ENCODE results near the gene SLC17A5. TPM values are rescaled to one million over a fixed set of nuclear protein-coding genes. Genes with fewer than 3 reads are reported as not detected.
A peak's percentile ranks its signal among the peaks of the same experiment; 100 is the strongest.

The SLC17A5 gene
- total and polyA plus RNA-seq, 9 of the 15 experiments (the other 6 are each of a cell fraction or from before 2014, with no cell fraction given): 1.3 to 7.2 (median 3.4) TPM

- TF ChIP-seq, protein P1, sequence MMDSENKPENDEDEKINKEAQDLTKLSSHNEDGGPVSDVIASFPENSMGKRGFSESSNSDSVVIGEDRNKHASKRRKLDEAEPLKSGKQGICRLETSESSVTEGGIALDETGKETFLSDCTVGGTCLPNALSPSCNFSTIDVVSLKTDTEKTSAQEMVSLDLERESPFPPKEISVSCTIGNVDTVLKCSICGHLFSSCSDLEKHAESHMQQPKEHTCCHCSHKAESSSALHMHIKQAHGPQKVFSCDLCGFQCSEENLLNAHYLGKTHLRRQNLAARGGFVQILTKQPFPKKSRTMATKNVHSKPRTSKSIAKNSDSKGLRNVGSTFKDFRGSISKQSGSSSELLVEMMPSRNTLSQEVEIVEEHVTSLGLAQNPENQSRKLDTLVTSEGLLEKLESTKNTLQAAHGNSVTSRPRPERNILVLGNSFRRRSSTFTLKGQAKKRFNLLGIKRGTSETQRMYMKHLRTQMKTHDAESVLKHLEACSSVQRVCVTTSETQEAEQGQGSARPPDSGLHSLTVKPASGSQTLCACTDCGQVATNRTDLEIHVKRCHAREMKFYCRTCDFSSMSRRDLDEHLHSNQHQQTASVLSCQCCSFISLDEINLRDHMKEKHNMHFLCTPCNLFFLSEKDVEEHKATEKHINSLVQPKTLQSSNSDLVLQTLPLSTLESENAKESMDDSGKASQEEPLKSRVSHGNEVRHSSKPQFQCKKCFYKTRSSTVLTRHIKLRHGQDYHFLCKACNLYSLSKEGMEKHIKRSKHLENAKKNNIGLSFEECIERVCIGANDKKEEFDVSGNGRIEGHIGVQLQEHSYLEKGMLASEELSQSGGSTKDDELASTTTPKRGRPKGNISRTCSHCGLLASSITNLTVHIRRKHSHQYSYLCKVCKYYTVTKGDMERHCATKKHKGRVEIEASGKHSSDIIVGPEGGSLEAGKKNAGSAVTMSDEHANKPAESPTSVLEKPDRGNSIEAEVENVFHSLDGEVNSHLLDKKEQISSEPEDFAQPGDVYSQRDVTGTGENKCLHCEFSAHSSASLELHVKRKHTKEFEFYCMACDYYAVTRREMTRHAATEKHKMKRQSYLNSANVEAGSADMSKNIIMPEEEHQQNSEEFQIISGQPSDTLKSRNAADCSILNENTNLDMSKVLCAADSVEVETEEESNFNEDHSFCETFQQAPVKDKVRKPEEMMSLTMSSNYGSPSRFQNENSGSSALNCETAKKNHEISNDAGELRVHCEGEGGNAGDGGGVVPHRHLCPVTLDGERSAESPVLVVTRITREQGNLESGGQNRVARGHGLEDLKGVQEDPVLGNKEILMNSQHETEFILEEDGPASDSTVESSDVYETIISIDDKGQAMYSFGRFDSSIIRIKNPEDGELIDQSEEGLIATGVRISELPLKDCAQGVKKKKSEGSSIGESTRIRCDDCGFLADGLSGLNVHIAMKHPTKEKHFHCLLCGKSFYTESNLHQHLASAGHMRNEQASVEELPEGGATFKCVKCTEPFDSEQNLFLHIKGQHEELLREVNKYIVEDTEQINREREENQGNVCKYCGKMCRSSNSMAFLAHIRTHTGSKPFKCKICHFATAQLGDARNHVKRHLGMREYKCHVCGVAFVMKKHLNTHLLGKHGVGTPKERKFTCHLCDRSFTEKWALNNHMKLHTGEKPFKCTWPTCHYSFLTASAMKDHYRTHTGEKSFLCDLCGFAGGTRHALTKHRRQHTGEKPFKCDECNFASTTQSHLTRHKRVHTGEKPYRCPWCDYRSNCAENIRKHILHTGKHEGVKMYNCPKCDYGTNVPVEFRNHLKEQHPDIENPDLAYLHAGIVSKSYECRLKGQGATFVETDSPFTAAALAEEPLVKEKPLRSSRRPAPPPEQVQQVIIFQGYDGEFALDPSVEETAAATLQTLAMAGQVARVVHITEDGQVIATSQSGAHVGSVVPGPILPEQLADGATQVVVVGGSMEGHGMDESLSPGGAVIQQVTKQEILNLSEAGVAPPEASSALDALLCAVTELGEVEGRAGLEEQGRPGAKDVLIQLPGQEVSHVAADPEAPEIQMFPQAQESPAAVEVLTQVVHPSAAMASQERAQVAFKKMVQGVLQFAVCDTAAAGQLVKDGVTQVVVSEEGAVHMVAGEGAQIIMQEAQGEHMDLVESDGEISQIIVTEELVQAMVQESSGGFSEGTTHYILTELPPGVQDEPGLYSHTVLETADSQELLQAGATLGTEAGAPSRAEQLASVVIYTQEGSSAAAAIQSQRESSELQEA (IDR thresholded peaks at IDR 0.05; ENCODE audit: low read depth): no peak
- TF ChIP-seq ZNF12 (CRISPR knock-in tag; IDR thresholded peaks at IDR 0.05) (no peak), KLF13 (tag; IDR thresholded peaks at IDR 0.05; ENCODE audit: borderline replicate concordance, low read depth) (no peak), POLR2G (IDR thresholded peaks at IDR 0.05; ENCODE audit: low read depth, low read length) (peak; percentile 74), SUPT5H (IDR thresholded peaks at IDR 0.05) (peak; percentile 63), PHF8 (IDR thresholded peaks at IDR 0.05; ENCODE audit: borderline replicate concordance, low read length) (peak; percentile 34; the same call in 1 of the 2 replicates), GABPA (tag; conservative IDR thresholded peaks at IDR 0.05; ENCODE audit: low read depth) (0 out of 2 replicates have a peak, but pooled peaks have one; percentile 32), ARNT (IDR thresholded peaks at IDR 0.05) (peak in 1 of 2 experiments; percentile 15; a peak in 1 of 4 replicates), SIRT6 (IDR thresholded peaks at IDR 0.05; ENCODE audit: low read depth, low read length) (no peak), TFAP4 (CRISPR knock-in tag; IDR thresholded peaks at IDR 0.05; ENCODE audit: borderline replicate concordance) (peak; percentile 53; the same call in 1 of the 2 replicates)
- TF ChIP-seq, protein P2, sequence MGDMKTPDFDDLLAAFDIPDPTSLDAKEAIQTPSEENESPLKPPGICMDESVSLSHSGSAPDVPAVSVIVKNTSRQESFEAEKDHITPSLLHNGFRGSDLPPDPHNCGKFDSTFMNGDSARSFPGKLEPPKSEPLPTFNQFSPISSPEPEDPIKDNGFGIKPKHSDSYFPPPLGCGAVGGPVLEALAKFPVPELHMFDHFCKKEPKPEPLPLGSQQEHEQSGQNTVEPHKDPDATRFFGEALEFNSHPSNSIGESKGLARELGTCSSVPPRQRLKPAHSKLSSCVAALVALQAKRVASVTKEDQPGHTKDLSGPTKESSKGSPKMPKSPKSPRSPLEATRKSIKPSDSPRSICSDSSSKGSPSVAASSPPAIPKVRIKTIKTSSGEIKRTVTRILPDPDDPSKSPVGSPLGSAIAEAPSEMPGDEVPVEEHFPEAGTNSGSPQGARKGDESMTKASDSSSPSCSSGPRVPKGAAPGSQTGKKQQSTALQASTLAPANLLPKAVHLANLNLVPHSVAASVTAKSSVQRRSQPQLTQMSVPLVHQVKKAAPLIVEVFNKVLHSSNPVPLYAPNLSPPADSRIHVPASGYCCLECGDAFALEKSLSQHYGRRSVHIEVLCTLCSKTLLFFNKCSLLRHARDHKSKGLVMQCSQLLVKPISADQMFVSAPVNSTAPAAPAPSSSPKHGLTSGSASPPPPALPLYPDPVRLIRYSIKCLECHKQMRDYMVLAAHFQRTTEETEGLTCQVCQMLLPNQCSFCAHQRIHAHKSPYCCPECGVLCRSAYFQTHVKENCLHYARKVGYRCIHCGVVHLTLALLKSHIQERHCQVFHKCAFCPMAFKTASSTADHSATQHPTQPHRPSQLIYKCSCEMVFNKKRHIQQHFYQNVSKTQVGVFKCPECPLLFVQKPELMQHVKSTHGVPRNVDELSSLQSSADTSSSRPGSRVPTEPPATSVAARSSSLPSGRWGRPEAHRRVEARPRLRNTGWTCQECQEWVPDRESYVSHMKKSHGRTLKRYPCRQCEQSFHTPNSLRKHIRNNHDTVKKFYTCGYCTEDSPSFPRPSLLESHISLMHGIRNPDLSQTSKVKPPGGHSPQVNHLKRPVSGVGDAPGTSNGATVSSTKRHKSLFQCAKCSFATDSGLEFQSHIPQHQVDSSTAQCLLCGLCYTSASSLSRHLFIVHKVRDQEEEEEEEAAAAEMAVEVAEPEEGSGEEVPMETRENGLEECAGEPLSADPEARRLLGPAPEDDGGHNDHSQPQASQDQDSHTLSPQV (IDR thresholded peaks at IDR 0.05): peak; percentile 82
Observed at GRCh38 chr6:73580247-73581149, 73.3 kb downstream of the SLC17A5 start (continued).

Measured in K562 (cell line).